ENCODE results near the gene CDK10.
"Not testable (repeated sequence)": the region's sequence is repeated elsewhere in the genome, so short reads cannot be mapped to it uniquely, and the experiment has no call there.

CDK10 gene

GRCh38 chr16:89668790-89669158, 17.7 kb upstream of the CDK10 start:
- no peak for DNase-seq (ENCODE audit: low read depth)

GRCh38 chr16:89669755-89670154, 16.7 kb upstream of the CDK10 start:
- DNase-seq (ENCODE audit: low read depth) = no peak

GRCh38 chr16:89670496-89671431, 15.7 kb upstream of the CDK10 start:
- no peak for DNase-seq (ENCODE audit: low read depth)

- DNase-seq (ENCODE audit: low read depth) = not testable (repeated sequence)
Observed at GRCh38 chr16:89671565-89671964, 14.9 kb upstream of the CDK10 start.

- no peak for DNase-seq (ENCODE audit: low read depth)
Observed at GRCh38 chr16:89672177-89672941, 14.1 kb upstream of the CDK10 start.

GRCh38 chr16:89678258-89678657, 8.2 kb upstream of the CDK10 start:
- DNase-seq (ENCODE audit: low read depth) = no peak

GRCh38 chr16:89685916-89686315, 573 bp upstream of the CDK10 start:
- DNase-seq (ENCODE audit: low read depth) = no peak

GRCh38 chr16:89687092-89687940, 827 bp downstream of the CDK10 start:
- DNase-seq (ENCODE audit: low read depth) = no peak

- DNase-seq (ENCODE audit: low read depth) = no peak
Observed at GRCh38 chr16:89688395-89688794, 1.9 kb downstream of the CDK10 start.

- DNase-seq (ENCODE audit: low read depth) = no peak
Observed at GRCh38 chr16:89689142-89689541, 2.7 kb downstream of the CDK10 start.

- DNase-seq (ENCODE audit: low read depth) = not testable (repeated sequence)
Observed at GRCh38 chr16:89689621-89690020, 3.1 kb downstream of the CDK10 start.

- DNase-seq (ENCODE audit: low read depth) = no peak
Observed at GRCh38 chr16:89690392-89690901, 4.0 kb downstream of the CDK10 start.

- DNase-seq (ENCODE audit: low read depth) = no peak
Observed at GRCh38 chr16:89691231-89691985, 4.9 kb downstream of the CDK10 start.

- DNase-seq (ENCODE audit: low read depth) = no peak
Observed at GRCh38 chr16:89691986-89692569, 5.6 kb downstream of the CDK10 start.

- DNase-seq (ENCODE audit: low read depth) = no peak
Observed at GRCh38 chr16:89693289-89693731, 6.8 kb downstream of the CDK10 start.

GRCh38 chr16:89693931-89694783, 7.7 kb downstream of the CDK10 start:
- DNase-seq (ENCODE audit: low read depth) = no peak

- DNase-seq (ENCODE audit: low read depth) = not testable (repeated sequence)
Observed at GRCh38 chr16:89694784-89695085, 8.2 kb downstream of the CDK10 start.

- DNase-seq (ENCODE audit: low read depth) = no peak
Observed at GRCh38 chr16:89695086-89695874, 8.8 kb downstream of the CDK10 start.
